ENCODE results near the gene MYH16. TPM values are rescaled to one million over a fixed set of nuclear protein-coding genes. Genes with fewer than 3 reads are reported as not detected.
A peak's percentile ranks its signal among the peaks of the same experiment; 100 is the strongest.
"Not testable (repeated sequence)": the region's sequence is repeated elsewhere in the genome, so short reads cannot be mapped to it uniquely, and the experiment has no call there.

MYH16 gene
- total and polyA plus RNA-seq, 5 donors: not detected

DNA sequence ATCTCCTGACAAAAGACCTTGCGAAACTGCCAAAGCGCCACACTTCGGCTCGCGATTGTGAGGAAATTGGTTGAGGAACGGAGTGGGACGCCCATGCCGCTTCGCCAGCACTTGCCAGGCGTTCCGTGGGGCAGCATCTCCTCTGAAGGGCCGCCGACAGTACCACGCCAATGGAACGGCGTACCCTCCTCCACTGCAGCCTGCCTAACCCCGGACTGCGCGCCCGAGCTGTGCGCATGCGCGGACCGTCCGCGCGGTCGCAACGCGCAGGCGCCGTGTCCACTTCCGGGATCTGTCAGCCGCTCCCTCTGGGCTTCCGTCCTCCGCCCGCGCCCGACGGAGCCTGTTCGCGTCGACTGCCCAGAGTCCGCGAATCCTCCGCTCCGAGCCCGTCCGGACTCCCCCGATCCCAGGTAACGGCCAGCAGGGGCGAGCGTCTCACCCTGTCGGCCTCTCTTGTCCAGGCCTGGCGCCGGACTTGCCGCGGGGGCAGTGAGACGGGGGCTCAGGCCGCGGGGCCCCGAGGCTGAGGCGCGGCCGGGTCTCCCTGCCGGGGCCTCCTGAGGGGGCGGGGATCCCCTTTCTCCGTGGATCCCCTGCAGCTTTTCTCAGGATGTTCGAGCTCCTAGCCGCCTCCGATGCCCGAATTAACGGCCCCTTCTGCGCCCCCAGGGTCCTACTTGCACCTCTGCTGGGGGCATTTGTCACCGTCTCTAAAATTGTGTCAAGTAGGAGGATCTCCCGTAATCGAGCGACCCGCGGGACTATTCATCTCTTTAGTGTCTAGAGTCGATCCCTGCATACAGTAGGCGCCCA is 53.2 kb downstream of the MYH16 start, which contains the start of gene ARPC1A:
ARPC1A (plus strand) TSS at position 307 of the 816 bp plus-strand sequence. CDS start 7,456 bp downstream, outside the sequence.
- DNase-seq (peak; percentile 92 to 97 (median 96)), ATAC-seq (peak; percentile 97 to 98)
- no peaks in the 10 kb centered on the region for H3K9me3 ChIP-seq (ENCODE audit: control insufficient read depth, low read length)
- H3K27ac ChIP-seq (ENCODE audit: low read length): peak within 1 kb of the TSS; percentile 87
- intact Hi-C loops (cut with DNase I): no loop called here
- H3K27me3 ChIP-seq (ENCODE audit: control insufficient read depth, insufficient read depth): no peaks in the 10 kb centered on the region
- no peaks in the 10 kb centered on the region for H3K4me1 ChIP-seq (ENCODE audit: control insufficient read depth, insufficient read depth, low read length)
- peak within 1 kb of the TSS; percentile 98 for H3K4me3 ChIP-seq (ENCODE audit: low read length)
- under 1% methylated on average over 82 of the region's 82 CpGs for WGBS

DNA sequence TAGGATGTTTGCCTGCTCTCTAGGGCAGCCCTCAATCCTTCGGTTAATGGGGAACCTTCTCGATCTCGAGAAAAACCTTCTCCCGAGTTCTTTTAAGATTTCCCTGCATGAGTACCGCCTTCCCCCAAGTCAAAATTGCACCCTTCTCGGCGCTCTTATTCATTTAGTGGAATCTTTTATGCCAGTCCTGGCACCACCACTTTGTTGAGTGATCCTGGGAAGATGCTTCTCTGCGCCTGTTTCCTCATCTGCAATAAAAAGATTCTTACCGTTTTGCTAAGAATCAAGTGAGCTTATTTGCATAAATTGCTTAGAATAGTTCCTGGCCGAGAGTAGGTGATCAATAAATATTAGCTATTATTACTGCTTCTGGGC is 53.8 kb downstream of the MYH16 start:
- DNase-seq: no peak
- Histone ChIP-seq H3K4me3 (ENCODE audit: low read length) (peak overlapping the region; percentile 98), H3K9me3 (ENCODE audit: control insufficient read depth, low read length) (no peaks in the 10 kb centered on the region), H3K27me3 (ENCODE audit: control insufficient read depth, insufficient read depth) (no peaks in the 10 kb centered on the region), H3K27ac (ENCODE audit: low read length) (peak overlapping the region; percentile 79), H3K4me1 (ENCODE audit: control insufficient read depth, insufficient read depth, low read length) (peaks cover 3% of the 10 kb centered on the region)
- WGBS: 2% methylated on average over 10 of the region's 10 CpGs
- ATAC-seq: no peak
- intact Hi-C loops (cut with DNase I): no loop called here

DNA sequence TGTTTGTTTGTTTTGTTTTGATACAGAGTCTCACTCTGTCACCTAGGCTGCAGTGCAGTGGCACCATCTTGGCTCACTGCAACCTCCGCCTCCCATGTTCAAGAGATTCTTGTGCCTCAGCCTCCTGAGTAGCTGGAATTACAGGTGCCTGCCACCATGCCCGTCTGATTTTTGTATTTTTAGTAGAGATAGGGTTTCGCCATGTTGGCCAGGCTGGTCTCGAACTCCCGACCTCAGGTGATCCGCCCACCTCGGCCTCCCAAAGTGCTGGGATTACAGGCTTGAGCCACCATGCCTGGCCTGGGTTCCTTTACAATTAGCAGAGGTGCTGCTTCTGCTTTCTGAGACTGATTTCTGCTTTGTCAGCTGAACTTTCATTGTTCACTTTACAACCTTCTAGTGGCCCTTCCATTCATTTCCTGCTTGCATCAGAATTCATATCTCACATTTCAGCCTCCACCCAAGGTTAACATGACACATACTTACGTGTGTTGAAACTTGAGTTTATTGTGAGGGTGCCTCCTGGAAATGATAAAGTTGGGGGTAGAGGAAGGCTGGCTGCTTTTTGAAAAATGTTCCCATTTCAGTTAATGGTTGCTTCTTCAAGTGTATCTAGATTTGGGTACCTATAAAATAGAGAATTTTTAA is 57.8 kb downstream of the MYH16 start:
- DNase-seq; intact Hi-C loops (cut with DNase I): not testable (repeated sequence)

DNA sequence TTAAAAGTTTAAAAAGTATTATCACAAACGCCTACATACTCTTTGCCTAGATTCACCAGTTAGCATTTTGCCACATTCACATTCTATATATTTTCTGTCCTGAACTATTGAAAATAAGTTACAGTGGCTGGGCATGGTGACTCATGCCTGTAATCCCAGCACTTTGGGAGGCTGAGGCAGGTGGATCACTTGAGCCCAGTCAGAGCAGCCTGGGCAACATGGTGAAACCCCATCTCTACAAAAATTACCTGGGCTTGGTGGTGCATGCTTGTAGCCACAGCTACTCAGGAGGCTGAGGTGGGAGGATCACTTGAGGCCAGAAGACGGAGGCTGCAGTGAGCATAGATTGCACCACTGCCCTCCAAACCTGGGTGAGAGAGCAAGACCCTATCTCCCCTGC is 58.4 kb downstream of the MYH16 start:
- H3K9me3 ChIP-seq (ENCODE audit: control insufficient read depth, low read length): no peaks in the 10 kb centered on the region
- H3K4me3 ChIP-seq (ENCODE audit: low read length): no peak overlapping the region
- H3K27me3 ChIP-seq (ENCODE audit: control insufficient read depth, insufficient read depth): no peaks in the 10 kb centered on the region
- DNase-seq (no peak), ATAC-seq (no peak)
- peaks cover 3% of the 10 kb centered on the region for H3K4me1 ChIP-seq (ENCODE audit: control insufficient read depth, insufficient read depth, low read length)
- intact Hi-C loops (cut with DNase I): no loop called here
- H3K27ac ChIP-seq (ENCODE audit: low read length): peak overlapping the region; percentile 19
- 89% methylated on average over 2 of the region's 2 CpGs for WGBS

More for the DNA sequence above, 57.8 kb downstream of the MYH16 start:
- not testable (repeated sequence) for H3K4me3 ChIP-seq (ENCODE audit: low read length); H3K9me3 ChIP-seq (ENCODE audit: control insufficient read depth, low read length); H3K27me3 ChIP-seq (ENCODE audit: control insufficient read depth, insufficient read depth); H3K4me1 ChIP-seq (ENCODE audit: control insufficient read depth, insufficient read depth, low read length)
- 68% methylated on average over 8 of the region's 8 CpGs for WGBS
- peak overlapping the region; percentile 36 for H3K27ac ChIP-seq (ENCODE audit: low read length)
- peak in 1 of 2 donors; percentile 53 for ATAC-seq

DNA sequence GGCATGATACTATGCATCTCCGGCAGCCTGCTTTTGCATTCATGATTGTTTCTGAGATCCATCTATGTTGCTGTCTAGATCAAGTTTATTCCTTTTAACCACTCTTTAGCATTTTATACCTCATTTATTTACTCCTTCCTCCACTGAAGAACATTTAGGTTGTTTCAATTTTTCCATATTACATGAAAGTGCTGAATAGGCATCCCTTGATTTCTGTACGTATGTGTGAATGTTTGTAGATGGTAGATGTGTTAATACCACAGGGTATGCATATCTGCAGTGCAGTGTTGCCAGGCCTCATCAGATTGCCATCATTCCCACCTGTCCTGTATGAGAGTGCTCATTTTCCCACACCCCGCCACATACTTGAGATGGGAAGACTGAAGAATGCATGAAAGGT is 67.0 kb downstream of the MYH16 start:
- intact Hi-C loops (cut with DNase I): no loop called here
- ATAC-seq (no peak), DNase-seq (no peak)
- 91% methylated on average over 3 of the region's 3 CpGs for WGBS
- H3K4me3 ChIP-seq (ENCODE audit: low read length): no peak overlapping the region
- no peaks in the 10 kb centered on the region for H3K27me3 ChIP-seq (ENCODE audit: control insufficient read depth, insufficient read depth)
- no peaks in the 10 kb centered on the region for H3K4me1 ChIP-seq (ENCODE audit: control insufficient read depth, insufficient read depth, low read length)
- no peak overlapping the region for H3K27ac ChIP-seq (ENCODE audit: low read length)
- no peaks in the 10 kb centered on the region for H3K9me3 ChIP-seq (ENCODE audit: control insufficient read depth, low read length)

DNA sequence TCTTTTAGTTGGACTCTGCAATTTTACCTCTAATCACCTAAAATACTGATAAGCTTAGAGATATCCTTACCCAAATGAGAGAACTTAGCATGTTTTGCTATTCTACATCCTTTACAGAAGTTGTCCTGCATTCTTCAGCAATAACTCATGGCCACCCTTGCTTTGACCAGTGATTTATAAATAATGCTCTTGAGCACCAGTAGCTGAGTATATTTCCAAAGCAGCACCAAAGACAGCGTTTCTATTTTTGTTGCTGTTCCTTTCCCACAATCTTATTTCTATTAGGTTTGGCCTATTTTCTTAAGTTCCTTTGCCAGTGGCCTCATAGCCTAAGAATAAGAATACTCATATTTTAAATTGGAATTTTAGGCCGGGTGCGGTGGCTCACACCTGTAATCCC is 68.0 kb downstream of the MYH16 start:
- no peak overlapping the region for H3K27ac ChIP-seq (ENCODE audit: low read length)
- no peaks in the 10 kb centered on the region for H3K4me1 ChIP-seq (ENCODE audit: control insufficient read depth, insufficient read depth, low read length)
- ATAC-seq (no peak), DNase-seq (no peak)
- H3K4me3 ChIP-seq (ENCODE audit: low read length): no peak overlapping the region
- no peaks in the 10 kb centered on the region for H3K27me3 ChIP-seq (ENCODE audit: control insufficient read depth, insufficient read depth)
- intact Hi-C loops (cut with DNase I): no loop called here
- WGBS: 86% methylated on average over 3 of the region's 3 CpGs
- no peaks in the 10 kb centered on the region for H3K9me3 ChIP-seq (ENCODE audit: control insufficient read depth, low read length)

DNA sequence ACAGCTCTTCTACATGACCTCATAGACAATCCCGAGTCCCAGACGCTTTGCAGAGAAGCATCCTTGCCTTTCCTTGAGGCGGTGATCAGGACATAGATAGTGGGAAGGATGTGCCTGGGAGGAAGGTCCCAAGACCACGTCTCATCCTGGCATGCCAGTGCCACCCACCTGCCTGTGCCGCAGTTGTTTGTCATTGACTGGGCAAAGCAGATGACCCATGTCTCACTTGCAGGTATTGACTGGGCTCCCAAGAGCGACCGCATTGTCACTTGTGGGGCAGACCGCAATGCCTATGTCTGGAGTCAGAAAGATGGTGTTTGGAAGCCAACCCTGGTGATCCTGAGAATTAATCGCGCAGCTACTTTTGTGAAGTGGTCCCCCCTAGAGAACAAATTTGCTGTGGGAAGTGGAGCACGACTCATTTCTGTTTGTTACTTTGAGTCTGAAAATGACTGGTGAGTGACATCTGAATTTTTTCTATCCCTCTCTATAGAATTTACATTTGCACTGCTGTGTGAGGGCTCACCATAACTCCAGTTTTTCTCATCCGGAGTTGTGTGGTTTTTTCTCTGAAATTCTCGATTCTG is 71.5 kb downstream of the MYH16 start:
- H3K27me3 ChIP-seq (ENCODE audit: control insufficient read depth, insufficient read depth): no peaks in the 10 kb centered on the region
- H3K9me3 ChIP-seq (ENCODE audit: control insufficient read depth, low read length): no peaks in the 10 kb centered on the region
- H3K27ac ChIP-seq (ENCODE audit: low read length): no peak overlapping the region
- H3K4me1 ChIP-seq (ENCODE audit: control insufficient read depth, insufficient read depth, low read length): no peaks in the 10 kb centered on the region
- no peak overlapping the region for H3K4me3 ChIP-seq (ENCODE audit: low read length)
- ATAC-seq (no peak), DNase-seq (no peak)
- intact Hi-C loops (cut with DNase I): no loop called here
- 92% methylated on average over 13 of the region's 13 CpGs for WGBS

DNA sequence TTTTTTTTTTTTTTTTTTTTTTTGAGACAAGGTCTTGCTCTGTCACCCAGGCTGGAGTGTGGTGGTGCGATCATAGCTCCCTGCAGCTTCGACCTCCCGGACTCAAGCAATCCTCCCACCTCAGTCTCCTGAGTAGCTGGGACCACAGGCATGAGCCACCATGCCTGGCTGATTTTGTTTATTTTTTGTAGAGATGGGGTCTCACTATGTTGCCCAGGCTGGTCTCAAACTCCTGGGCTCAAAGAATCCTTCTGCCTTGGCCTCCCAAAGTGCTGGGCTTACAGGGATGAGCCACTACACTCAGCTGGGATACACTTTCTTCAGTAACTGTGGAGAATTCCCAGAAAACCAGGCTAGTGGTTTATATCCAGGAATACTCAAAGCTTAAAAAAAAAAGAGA is 78.0 kb downstream of the MYH16 start:
- H3K9me3 ChIP-seq (ENCODE audit: control insufficient read depth, low read length); H3K27ac ChIP-seq (ENCODE audit: low read length); intact Hi-C loops (cut with DNase I); DNase-seq; ATAC-seq; H3K27me3 ChIP-seq (ENCODE audit: control insufficient read depth, insufficient read depth); H3K4me1 ChIP-seq (ENCODE audit: control insufficient read depth, insufficient read depth, low read length); H3K4me3 ChIP-seq (ENCODE audit: low read length): not testable (repeated sequence)
- WGBS: 97% methylated on average over 3 of the region's 3 CpGs

DNA sequence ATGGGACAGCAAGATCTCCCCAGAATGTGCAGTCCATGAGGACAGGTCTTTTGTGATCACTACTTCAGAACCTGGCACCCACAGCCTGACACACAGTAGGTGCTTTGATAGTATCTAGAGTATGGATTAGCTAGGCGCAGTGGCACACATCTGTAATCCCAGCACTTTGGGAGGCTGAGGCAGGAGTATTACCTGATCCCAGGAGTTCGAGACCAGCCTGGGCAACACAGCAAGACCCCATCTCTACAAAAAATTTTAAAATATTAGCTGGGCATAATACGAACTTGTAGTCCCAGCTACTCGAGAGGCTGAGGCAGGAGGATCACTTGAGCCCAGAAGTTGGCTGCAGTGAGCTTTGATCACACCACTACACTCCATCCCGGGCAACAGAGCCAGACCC is 79.6 kb downstream of the MYH16 start:
- Histone ChIP-seq H3K4me3 (ENCODE audit: low read length) (no peak overlapping the region), H3K27ac (ENCODE audit: low read length) (no peak overlapping the region), H3K27me3 (ENCODE audit: control insufficient read depth, insufficient read depth) (no peaks in the 10 kb centered on the region), H3K4me1 (ENCODE audit: control insufficient read depth, insufficient read depth, low read length) (no peaks in the 10 kb centered on the region), H3K9me3 (ENCODE audit: control insufficient read depth, low read length) (no peaks in the 10 kb centered on the region)
- DNase-seq (no peak), ATAC-seq (no peak)
- WGBS: 96% methylated on average over 5 of the region's 5 CpGs
- intact Hi-C loops (cut with DNase I): no loop called here

DNA sequence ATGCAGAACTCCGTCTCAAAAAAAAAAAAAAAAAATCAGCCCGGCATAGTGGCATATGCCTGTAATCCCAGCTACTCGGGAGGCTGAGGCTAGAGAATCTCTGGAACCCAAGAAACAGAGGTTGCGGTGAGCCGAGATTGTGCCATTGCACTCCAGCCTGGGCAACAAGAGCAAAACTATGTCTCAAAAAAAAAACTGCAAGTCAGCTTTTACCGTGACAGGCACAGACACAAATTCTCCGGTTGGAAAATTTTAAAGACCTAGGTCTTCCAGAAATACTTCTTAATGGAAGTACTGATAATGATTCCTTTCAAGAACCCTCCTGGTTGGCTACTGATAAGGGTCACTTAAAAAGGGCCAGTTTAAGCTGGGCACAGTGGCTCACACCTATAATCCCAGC is 82.5 kb downstream of the MYH16 start:
- Histone ChIP-seq H3K27me3 (ENCODE audit: control insufficient read depth, insufficient read depth) (no peaks in the 10 kb centered on the region), H3K9me3 (ENCODE audit: control insufficient read depth, low read length) (no peaks in the 10 kb centered on the region), H3K27ac (ENCODE audit: low read length) (no peak overlapping the region), H3K4me3 (ENCODE audit: low read length) (no peak overlapping the region), H3K4me1 (ENCODE audit: control insufficient read depth, insufficient read depth, low read length) (no peaks in the 10 kb centered on the region)
- intact Hi-C loops (cut with DNase I): no loop called here
- DNase-seq (no peak), ATAC-seq (no peak)
- WGBS: 91% methylated on average over 7 of the region's 7 CpGs
